A549 (cell line): ENCODE data around the gene VPS26A.

ENCODE experiments used
- CEBPB ChIP-seq, 2 experiments: fragments of >200 bp in 1 of 2; sonication (Bioruptor Twin) in 1 of 2; formaldehyde crosslinking in 1 of 2; IDR thresholded peaks; 2 replicates each; pipeline ENCODE4 v1.6.1; 2012 to 2016
- ESRRA ChIP-seq: fragments of 150-350 bp; IDR thresholded peaks from 2 replicates; pipeline ENCODE4 v1.6.1; 2014; ENCODE audit warnings: mild to moderate bottlenecking, low read length, borderline replicate concordance
- JUN ChIP-seq, 2 experiments: fragments of >200 bp; sonication (Bioruptor Twin); formaldehyde crosslinking; IDR thresholded peaks; 2 replicates in 1 of 2; 3 replicates in 1 of 2; pipeline ENCODE4 v1.6.1; 2016 to 2017
- MAX ChIP-seq: IDR thresholded peaks from 2 replicates; pipeline ENCODE4 v1.6.1; 2012
- MAZ ChIP-seq: fragments of 150-350 bp; IDR thresholded peaks from 2 replicates; pipeline ENCODE4 v1.6.1; 2014; ENCODE audit warnings: antibody characterized with exemption, low read depth, low read length, borderline replicate concordance
- SREBF2 ChIP-seq: fragments of 450-650 bp; IDR thresholded peaks from 2 replicates; pipeline ENCODE4 v1.6.1; 2014; ENCODE audit warnings: mild to moderate bottlenecking, moderate library complexity
- TF ChIP-seq, protein P1 (sequence below): fragments of >200 bp; sonication (Bioruptor Twin); formaldehyde crosslinking; IDR thresholded peaks from 3 replicates; pipeline ENCODE4 v1.5.1; 2016

DNA sequence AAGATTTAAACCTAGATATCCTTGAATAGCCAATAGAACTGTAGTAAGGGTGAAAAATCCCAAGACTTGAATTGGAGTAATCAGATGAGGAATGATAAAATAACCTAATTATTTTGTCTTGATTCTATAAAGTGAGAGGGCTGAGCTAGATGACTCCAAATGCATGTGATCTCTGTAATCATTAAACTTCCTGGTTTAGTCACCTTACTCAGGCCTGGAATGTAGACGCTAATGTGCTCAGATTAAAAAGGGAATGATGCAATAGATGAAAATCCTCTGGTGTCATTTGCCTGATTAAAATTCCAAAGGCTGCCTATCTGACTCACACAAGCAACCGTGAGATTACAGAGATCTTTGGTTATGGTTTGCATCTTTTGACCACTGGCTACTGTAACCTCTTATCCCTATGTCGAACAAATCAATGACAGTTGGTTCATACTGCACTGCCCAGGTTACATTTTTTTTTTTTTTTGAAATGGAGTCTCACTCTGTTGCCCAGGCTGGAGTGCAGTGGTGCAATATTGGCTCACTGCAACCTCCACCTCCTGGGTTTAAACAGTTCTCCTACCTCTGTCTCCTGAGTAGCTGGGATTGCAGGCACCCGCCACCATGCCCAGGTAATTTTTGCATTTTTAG, 93.3 kb downstream of the VPS26A start:
- TF ChIP-seq MAZ: no peak
- peak; percentile 86 to 89 for TF ChIP-seq CEBPB (IDR thresholded peaks at IDR 0.05)
- TF ChIP-seq, protein P1, sequence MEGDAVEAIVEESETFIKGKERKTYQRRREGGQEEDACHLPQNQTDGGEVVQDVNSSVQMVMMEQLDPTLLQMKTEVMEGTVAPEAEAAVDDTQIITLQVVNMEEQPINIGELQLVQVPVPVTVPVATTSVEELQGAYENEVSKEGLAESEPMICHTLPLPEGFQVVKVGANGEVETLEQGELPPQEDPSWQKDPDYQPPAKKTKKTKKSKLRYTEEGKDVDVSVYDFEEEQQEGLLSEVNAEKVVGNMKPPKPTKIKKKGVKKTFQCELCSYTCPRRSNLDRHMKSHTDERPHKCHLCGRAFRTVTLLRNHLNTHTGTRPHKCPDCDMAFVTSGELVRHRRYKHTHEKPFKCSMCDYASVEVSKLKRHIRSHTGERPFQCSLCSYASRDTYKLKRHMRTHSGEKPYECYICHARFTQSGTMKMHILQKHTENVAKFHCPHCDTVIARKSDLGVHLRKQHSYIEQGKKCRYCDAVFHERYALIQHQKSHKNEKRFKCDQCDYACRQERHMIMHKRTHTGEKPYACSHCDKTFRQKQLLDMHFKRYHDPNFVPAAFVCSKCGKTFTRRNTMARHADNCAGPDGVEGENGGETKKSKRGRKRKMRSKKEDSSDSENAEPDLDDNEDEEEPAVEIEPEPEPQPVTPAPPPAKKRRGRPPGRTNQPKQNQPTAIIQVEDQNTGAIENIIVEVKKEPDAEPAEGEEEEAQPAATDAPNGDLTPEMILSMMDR: no peak
- peak in 1 of 2 experiments; percentile 50; a peak in 2 of 5 replicates for TF ChIP-seq JUN (IDR thresholded peaks at IDR 0.05)
- TF ChIP-seq MAX: no peak
- no peak for TF ChIP-seq SREBF2
- no peak for TF ChIP-seq ESRRA
